Pancreas (tissue), 10 donors: ENCODE measurements around the gene ATP2C2. TPM values are rescaled to one million over a fixed set of nuclear protein-coding genes. Genes with fewer than 3 reads are reported as not detected.

Experiments
- ATAC-seq, 4 donors: fragments of 200-7000 bp; cut with Tn5 transposase; one replicate each; pipeline versions ENCODE4 v1.8.0 to v1.9.1; 2020; ENCODE audit warnings: mild to moderate bottlenecking in 4 of 4, moderate library complexity in 4 of 4
- DNase-seq, 6 donors: peaks; one replicate each; pipeline ENCODE4 v3.0.0-alpha.2; 2020
- FAIRE-seq: peaks from 2 replicates; lab custom pipeline; 2012; peaks lifted over from hg19 to GRCh38; lab: Jason Lieb, UNC
- H3K27ac ChIP-seq, 4 donors: fragments of 200-600 bp; sonication (generic); 1 replicate in 3 of 4; 2 replicates in 1 of 4; pipeline versions ENCODE4 v1.5.0 to v1.8.0; 2020
- H3K27me3 ChIP-seq, 4 donors: fragments of 200-600 bp; one replicate each; pipeline ENCODE4 v1.8.0; 2021
- H3K36me3 ChIP-seq, 3 donors: fragments of 200-600 bp; sonication (generic) in 1 of 3; one replicate each; pipeline versions ENCODE4 v1.5.0 to v1.8.0; 2020 to 2021
- H3K4me1 ChIP-seq, 3 donors: fragments of 200-600 bp; one replicate each; pipeline ENCODE4 v1.8.0; 2021
- H3K4me3 ChIP-seq, 4 donors: fragments of 200-600 bp; sonication (generic) in 2 of 4; one replicate each; pipeline versions ENCODE4 v1.5.0 to v1.8.0; 2020 to 2021
- H3K9me3 ChIP-seq, 4 donors: fragments of 200-600 bp; one replicate each; pipeline ENCODE4 v1.8.0; 2021
- WGBS, 2 donors: extraction: QIAGEN DNeasy Blood & Tissue Kit; methylation state at CpG; one replicate each; pipeline ENCODE4 v1.1.7; 2013; 5-methylcytosine and 5-hydroxymethylcytosine counted together
- intact Hi-C, 3 donors: fragments of 100-400 bp; cut with DNase I; formaldehyde crosslinking; loops; one replicate each; pipeline versions ENCODE4 v1.11.1 to v1.14.2; 2022
- polyA plus RNA-seq, 2 donors: library from polyadenylated mRNA; stranded (reverse); fragments of 200-250 nt; gene quantifications; one replicate each; pipeline ENCODE4 v1.2.3, GENCODE V29; 2013
- total RNA-seq, 6 donors: library from RNA; stranded (reverse); fragmentation: NEBNext Ultra II Directional in 4 of 6; extraction: Animal tissue kit (Norgen Biotek cat#: 25700) in 4 of 6; gene quantifications; one replicate each; pipeline versions ENCODE4 v1.2.1 to v1.2.4, GENCODE V29; 2021 to 2023
- TF ChIP-seq, protein P1 (sequence below), 4 donors: fragments of 200-600 bp; sonication (generic) in 3 of 4; IDR thresholded peaks; one replicate each; pipeline versions ENCODE4 v1.5.0 to v1.8.0; 2021; ENCODE audit warnings: antibody characterized with exemption in 4 of 4
- donor health status: healthy with polysubstance abuse.
- donor health status: DM: no; HTN: no; CAD: no; lungs with moderate emphysema.
- donor health status: DM: no; HTN: no; CAD: no.
- donor health status: control.
- donor health status: control.
- donor health status: Bipolar disorder and iron deficiency.
- donor health status: DM: yes; HTN: yes; CAD: no.
- donor health status: DM: no; HTN: no; CAD: no.
- donor health status: DM: no; HTN: no; CAD: no.
- donor health status: DM: yes; HTN: yes; CAD: no.

Gene ATP2C2
- total and polyA plus RNA-seq, 8 donors, result 0.47 to 6.3 (median 2.2) TPM

DNA sequence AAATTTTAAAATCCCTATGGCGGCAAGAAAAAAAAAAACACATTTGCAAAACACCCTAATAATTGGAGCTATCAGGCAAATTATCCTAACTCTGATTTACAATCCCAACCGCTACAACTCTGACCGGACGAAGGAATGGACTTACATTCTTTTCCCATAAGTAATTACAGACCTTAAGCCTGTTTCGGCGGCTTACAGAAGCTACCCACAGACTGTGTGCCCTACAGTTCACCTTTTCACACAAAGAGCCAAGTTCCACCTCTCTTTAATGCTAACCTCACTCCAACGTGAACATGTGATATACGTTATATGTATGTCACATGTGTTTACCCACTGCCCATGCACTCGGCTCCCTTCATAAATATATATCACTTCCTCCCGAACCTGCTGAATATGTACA, 144.8 kb downstream of the ATP2C2 start:
- WGBS, 2 donors, result 84 to 88% methylated on average over 10 of the region's 10 CpGs
- intact Hi-C loops, result loop anchor here in 2 of 3 donors (5.0 to 10.0 kb wide), 3 partner anchors 109 to 214 kb away; no protein-coding TSS in a partner anchor

DNA sequence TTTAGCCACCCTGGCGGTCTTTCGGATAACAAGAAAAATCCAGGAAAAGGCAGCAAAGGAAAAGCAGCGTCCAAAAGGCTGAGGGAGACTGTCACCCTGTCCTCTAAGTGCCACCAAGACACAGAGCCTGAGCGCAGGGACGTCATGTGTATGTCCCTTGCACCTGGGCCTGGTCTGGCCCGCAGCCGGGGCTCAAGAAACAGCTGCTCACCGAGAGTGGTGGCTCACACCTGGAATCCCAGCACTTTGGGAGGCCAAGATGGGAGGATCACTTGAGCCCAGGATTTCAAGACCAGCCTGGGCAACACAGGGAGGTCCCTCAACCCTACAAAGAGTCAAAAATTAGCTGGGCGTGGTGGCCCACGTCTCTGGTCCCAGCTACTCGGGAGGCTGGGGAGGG, 145.3 kb downstream of the ATP2C2 start:
- intact Hi-C loops, result loop anchor here in 2 of 3 donors (5.0 to 10.0 kb wide), 3 partner anchors 109 to 214 kb away; no protein-coding TSS in a partner anchor
- Histone ChIP-seq H3K4me3 (no peak overlapping the region), H3K27me3 (no peaks in the 10 kb centered on the region), H3K36me3 (no peaks in the 10 kb centered on the region), H3K4me1 (peaks cover 0 to 4% (median 0%) of the 10 kb centered on the region in 3 donors), H3K27ac (no peak overlapping the region), H3K9me3 (no peaks in the 10 kb centered on the region)
- no peak for FAIRE-seq
- WGBS, 2 donors, result 72 to 81% methylated on average over 10 to 11 of the region's 11 CpGs
- TF ChIP-seq, protein P1, sequence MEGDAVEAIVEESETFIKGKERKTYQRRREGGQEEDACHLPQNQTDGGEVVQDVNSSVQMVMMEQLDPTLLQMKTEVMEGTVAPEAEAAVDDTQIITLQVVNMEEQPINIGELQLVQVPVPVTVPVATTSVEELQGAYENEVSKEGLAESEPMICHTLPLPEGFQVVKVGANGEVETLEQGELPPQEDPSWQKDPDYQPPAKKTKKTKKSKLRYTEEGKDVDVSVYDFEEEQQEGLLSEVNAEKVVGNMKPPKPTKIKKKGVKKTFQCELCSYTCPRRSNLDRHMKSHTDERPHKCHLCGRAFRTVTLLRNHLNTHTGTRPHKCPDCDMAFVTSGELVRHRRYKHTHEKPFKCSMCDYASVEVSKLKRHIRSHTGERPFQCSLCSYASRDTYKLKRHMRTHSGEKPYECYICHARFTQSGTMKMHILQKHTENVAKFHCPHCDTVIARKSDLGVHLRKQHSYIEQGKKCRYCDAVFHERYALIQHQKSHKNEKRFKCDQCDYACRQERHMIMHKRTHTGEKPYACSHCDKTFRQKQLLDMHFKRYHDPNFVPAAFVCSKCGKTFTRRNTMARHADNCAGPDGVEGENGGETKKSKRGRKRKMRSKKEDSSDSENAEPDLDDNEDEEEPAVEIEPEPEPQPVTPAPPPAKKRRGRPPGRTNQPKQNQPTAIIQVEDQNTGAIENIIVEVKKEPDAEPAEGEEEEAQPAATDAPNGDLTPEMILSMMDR (IDR thresholded peaks at IDR 0.05), result no peak
- ATAC-seq, result no peak
- DNase-seq, result no peak

More for the DNA sequence above, 144.8 kb downstream of the ATP2C2 start:
- Histone ChIP-seq H3K36me3 (no peaks in the 10 kb centered on the region), H3K27ac (no peak overlapping the region), H3K27me3 (no peaks in the 10 kb centered on the region), H3K4me3 (no peak overlapping the region), H3K4me1 (peaks cover 0 to 4% (median 0%) of the 10 kb centered on the region in 3 donors), H3K9me3 (no peaks in the 10 kb centered on the region)
- no peak for DNase-seq
- no peak for ATAC-seq
- FAIRE-seq, result no peak
- TF ChIP-seq, protein P1 (IDR thresholded peaks at IDR 0.05), result no peak

Other genes with a start within 250 kb of the ATP2C2 start
- 10 to 100 TPM in 1 of 6 donors, 1 to 10 TPM in 5; 4.2 to 11.8 (median 7.1) TPM for gene HSDL1, start 223.4 kb upstream of the ATP2C2 start, total RNA-seq
- gene HSDL1, start 223.4 kb upstream of the ATP2C2 start, polyA plus RNA-seq, result 10 to 100 TPM in 1 of 2 donors, 1 to 10 TPM in 1; 6.5 to 14.5 TPM
- gene DNAAF1, start 223.2 kb upstream of the ATP2C2 start, total RNA-seq, result under 1 TPM; 0.28 to 0.78 (median 0.44) TPM
- gene DNAAF1, start 223.2 kb upstream of the ATP2C2 start, polyA plus RNA-seq, result 1 to 10 TPM; 4.6 to 8.7 TPM
- gene TAF1C, start 181.5 kb upstream of the ATP2C2 start, total RNA-seq, result 10 to 100 TPM; 14.9 to 38.1 (median 20.1) TPM
- gene TAF1C, start 181.5 kb upstream of the ATP2C2 start, polyA plus RNA-seq, result 100 to 1,000 TPM in 1 of 2 donors, 10 to 100 TPM in 1; 95.3 to 130 TPM
- gene ADAD2, start 177.4 kb upstream of the ATP2C2 start, total RNA-seq, result under 1 TPM in 2 of 6 donors, not detected in 4; 0.19 to 0.25 TPM
- gene ADAD2, start 177.4 kb upstream of the ATP2C2 start, polyA plus RNA-seq, result 1 to 10 TPM; 2.4 to 3.8 TPM
- not detected for gene KCNG4, start 128.5 kb upstream of the ATP2C2 start, total RNA-seq
- gene KCNG4, start 128.5 kb upstream of the ATP2C2 start, polyA plus RNA-seq, result under 1 TPM in 1 of 2 donors, not detected in 1; 0.02 TPM
- gene WFDC1, start 73.7 kb upstream of the ATP2C2 start, total RNA-seq, result under 1 TPM in 4 of 6 donors, not detected in 2; 0.09 to 0.43 (median 0.27) TPM
- gene WFDC1, start 73.7 kb upstream of the ATP2C2 start, polyA plus RNA-seq, result 1 to 10 TPM; 1.4 to 2.6 TPM
- gene MEAK7, start 136.1 kb downstream of the ATP2C2 start, total RNA-seq, result 10 to 100 TPM in 1 of 6 donors, 1 to 10 TPM in 5; 3.4 to 10.5 (median 5.6) TPM
- 1 to 10 TPM; 2.1 to 3.4 TPM for gene MEAK7, start 136.1 kb downstream of the ATP2C2 start, polyA plus RNA-seq
- 10 to 100 TPM in 5 of 6 donors, 1 to 10 TPM in 1; 6.8 to 44.3 (median 19.1) TPM for gene COTL1, start 249.5 kb downstream of the ATP2C2 start, total RNA-seq
- 10 to 100 TPM; 14.8 to 23.3 TPM for gene COTL1, start 249.5 kb downstream of the ATP2C2 start, polyA plus RNA-seq